Measurements from ENCODE around the gene ZNF280D. TPM values are rescaled to one million over a fixed set of nuclear protein-coding genes. Genes with fewer than 3 reads are reported as not detected.

ZNF280D gene
- total RNA-seq, 4 donors from 2014 or later, result 27.4 to 59.3 (median 37.3) TPM

DNA sequence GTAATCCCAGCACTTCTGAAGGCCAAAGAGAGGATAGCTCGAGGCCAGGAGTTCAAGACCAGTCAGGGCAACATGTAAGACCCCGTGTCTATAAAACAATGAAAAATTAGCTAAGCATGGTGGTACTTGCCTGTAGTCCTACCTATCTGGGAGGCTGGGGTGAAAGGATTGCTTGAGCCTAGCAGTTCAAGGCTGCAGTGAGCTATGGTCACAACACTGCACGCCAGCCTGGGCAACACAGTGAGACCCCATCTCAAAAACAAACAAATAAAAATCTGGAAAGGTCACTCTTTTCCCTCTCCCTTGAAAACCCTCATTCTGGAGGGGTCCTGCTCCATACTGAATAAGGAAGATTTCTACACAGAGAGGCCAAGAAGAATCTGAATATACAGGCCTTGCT, 43.5 kb upstream of the ZNF280D start:
- peaks cover 4% of the 10 kb centered on the region for H3K4me1 ChIP-seq
- no peaks in the 10 kb centered on the region for H3K36me3 ChIP-seq
- H3K9me3 ChIP-seq, result no peaks in the 10 kb centered on the region
- WGBS, result 83% methylated on average over 3 of the region's 3 CpGs
- no peak for DNase-seq (ENCODE audit: low spot score in 2 of 2)
- no peaks in the 10 kb centered on the region for H3K27me3 ChIP-seq
- no peak overlapping the region for H3K27ac ChIP-seq
- H3K4me3 ChIP-seq, result no peak overlapping the region
- TF ChIP-seq POLR2AphosphoS5 (IDR thresholded peaks at IDR 0.05) (no peak), EP300 (IDR thresholded peaks at IDR 0.05) (no peak), POLR2A (IDR thresholded peaks at IDR 0.05) (no peak)
- TF ChIP-seq, protein P1, sequence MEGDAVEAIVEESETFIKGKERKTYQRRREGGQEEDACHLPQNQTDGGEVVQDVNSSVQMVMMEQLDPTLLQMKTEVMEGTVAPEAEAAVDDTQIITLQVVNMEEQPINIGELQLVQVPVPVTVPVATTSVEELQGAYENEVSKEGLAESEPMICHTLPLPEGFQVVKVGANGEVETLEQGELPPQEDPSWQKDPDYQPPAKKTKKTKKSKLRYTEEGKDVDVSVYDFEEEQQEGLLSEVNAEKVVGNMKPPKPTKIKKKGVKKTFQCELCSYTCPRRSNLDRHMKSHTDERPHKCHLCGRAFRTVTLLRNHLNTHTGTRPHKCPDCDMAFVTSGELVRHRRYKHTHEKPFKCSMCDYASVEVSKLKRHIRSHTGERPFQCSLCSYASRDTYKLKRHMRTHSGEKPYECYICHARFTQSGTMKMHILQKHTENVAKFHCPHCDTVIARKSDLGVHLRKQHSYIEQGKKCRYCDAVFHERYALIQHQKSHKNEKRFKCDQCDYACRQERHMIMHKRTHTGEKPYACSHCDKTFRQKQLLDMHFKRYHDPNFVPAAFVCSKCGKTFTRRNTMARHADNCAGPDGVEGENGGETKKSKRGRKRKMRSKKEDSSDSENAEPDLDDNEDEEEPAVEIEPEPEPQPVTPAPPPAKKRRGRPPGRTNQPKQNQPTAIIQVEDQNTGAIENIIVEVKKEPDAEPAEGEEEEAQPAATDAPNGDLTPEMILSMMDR (IDR thresholded peaks at IDR 0.05), result no peak

DNA sequence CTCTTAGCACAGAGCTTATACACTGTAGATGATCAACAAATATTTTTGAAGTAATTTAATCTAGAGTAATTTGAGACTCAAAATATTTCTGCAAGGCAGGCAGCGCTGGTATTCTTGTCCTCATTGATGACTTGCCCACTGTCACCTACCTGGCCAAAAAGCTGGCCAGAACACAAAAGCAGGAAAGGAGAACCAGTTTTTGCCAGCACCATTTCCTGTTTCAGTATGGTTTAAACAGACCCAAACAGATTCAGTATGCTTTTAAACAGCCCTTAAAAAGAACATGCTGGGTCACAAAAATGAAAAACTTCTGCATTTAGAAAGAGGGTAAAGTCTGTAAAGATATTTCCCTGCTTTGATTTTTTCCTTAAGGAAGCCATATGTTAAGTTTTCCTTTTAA, 42.3 kb upstream of the ZNF280D start:
- Histone ChIP-seq H3K4me1 (peaks cover 4% of the 10 kb centered on the region), H3K36me3 (no peaks in the 10 kb centered on the region), H3K9me3 (no peaks in the 10 kb centered on the region), H3K27me3 (no peaks in the 10 kb centered on the region), H3K27ac (no peak overlapping the region), H3K4me3 (no peak overlapping the region)
- no peak for DNase-seq (ENCODE audit: low spot score in 2 of 2)
- WGBS, result 26% methylated on average over 1 of the region's 1 CpG
- TF ChIP-seq POLR2AphosphoS5 (IDR thresholded peaks at IDR 0.05) (no peak), POLR2A (IDR thresholded peaks at IDR 0.05) (no peak), EP300 (IDR thresholded peaks at IDR 0.05) (no peak)
- TF ChIP-seq, protein P1 (IDR thresholded peaks at IDR 0.05), result no peak

DNA sequence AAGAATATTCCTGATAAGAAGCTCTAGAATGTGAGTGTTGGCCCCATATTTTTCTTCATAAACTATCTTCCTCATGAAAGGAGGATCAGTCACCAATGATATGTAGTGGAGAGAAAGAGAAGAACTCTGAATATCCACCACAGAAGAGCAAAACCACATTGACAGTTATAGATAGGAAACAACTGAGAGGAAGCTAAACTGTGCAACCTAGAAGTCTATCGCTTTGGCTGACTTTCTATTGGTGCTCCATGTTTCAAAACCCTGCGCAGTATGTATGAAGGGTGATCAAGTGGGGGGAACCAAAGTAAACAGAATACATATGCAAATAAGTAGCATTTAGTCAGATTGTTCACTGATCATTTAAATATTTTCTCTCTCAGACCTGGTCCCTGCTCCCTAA, 41.0 kb upstream of the ZNF280D start:
- no peak overlapping the region for H3K27ac ChIP-seq

DNA sequence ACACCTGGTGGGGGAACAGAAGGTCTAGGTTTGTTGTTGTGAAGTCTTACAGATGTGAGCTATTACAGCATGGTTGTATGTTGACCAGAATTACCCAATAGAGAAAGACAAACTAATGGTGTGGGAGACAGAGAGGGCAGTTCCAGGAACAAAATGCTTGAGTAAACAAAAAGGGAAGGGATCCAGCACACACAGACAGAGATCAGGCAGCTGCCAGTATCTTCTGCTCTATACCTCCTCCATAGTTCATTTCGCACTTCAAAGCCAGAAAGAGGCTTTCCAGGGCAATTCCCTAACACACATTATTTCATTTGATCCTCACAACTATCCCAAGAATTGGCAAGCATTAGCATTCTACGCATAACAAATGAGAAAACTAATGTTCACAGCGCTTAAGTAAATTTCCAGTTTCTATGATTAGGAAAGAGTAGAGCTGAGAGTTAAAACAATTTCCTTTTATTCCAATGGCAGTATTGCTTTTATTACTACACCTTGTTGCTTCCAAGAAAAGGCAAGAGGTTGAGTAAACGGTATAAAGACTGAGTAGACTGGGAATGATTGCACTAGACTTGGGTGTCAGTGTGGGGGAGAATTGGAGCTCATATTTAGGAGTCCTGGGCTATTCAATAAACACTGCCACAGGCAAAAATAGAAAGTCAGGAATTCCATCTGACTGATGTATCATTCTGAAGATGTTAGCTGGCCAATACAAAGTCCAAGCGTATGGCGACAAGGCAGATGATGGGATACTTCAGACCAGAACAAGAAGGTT, 39.7 kb upstream of the ZNF280D start:
- Histone ChIP-seq H3K4me1 (peaks cover 4% of the 10 kb centered on the region), H3K36me3 (no peaks in the 10 kb centered on the region), H3K9me3 (no peaks in the 10 kb centered on the region), H3K27me3 (no peaks in the 10 kb centered on the region), H3K4me3 (no peak overlapping the region), H3K27ac (peak overlapping the region; percentile 50)
- 63% methylated on average over 6 of the region's 6 CpGs for WGBS
- no peak for DNase-seq (ENCODE audit: low spot score in 2 of 2)
- TF ChIP-seq POLR2A (IDR thresholded peaks at IDR 0.05), result no peak
- TF ChIP-seq, protein P1 (IDR thresholded peaks at IDR 0.05), result no peak
- TF ChIP-seq POLR2AphosphoS5 (IDR thresholded peaks at IDR 0.05), result no peak
- TF ChIP-seq EP300 (IDR thresholded peaks at IDR 0.05), result no peak

More for the DNA sequence above, 41.0 kb upstream of the ZNF280D start:
- Histone ChIP-seq H3K27me3 (no peaks in the 10 kb centered on the region), H3K36me3 (no peaks in the 10 kb centered on the region), H3K4me1 (peaks cover 4% of the 10 kb centered on the region), H3K4me3 (no peak overlapping the region), H3K9me3 (no peaks in the 10 kb centered on the region)
- 95% methylated on average over 2 of the region's 2 CpGs for WGBS
- TF ChIP-seq POLR2A (IDR thresholded peaks at IDR 0.05), result no peak
- TF ChIP-seq, protein P1 (IDR thresholded peaks at IDR 0.05), result no peak
- no peak for TF ChIP-seq POLR2AphosphoS5 (IDR thresholded peaks at IDR 0.05)
- TF ChIP-seq EP300 (IDR thresholded peaks at IDR 0.05), result no peak
- DNase-seq (ENCODE audit: low spot score in 2 of 2), result no peak

DNA sequence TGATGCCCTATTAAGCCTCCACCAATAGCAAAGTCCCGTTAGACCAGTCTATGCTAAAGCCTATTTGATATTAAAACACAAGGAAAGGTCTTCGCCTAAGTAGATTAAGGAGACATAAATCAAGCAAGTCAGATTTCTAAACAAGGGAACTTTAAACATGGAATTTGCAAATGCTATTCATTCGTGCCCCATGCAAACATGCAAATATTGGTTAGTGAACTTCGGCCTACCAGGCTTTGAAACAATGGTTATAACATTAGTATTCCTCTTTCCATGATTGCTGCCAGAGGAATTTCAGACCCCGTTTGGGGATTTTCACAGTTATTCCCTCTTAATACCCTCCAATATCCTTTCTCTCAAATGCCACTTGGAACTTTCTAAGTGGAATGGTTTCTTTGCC, 36.9 kb upstream of the ZNF280D start:
- H3K9me3 ChIP-seq, result no peaks in the 10 kb centered on the region
- H3K36me3 ChIP-seq, result no peaks in the 10 kb centered on the region
- 85% methylated on average over 5 of the region's 5 CpGs for WGBS
- no peak for DNase-seq (ENCODE audit: low spot score in 2 of 2)
- peaks cover 4% of the 10 kb centered on the region for H3K4me1 ChIP-seq
- no peak overlapping the region for H3K4me3 ChIP-seq
- H3K27me3 ChIP-seq, result no peaks in the 10 kb centered on the region
- TF ChIP-seq POLR2AphosphoS5 (IDR thresholded peaks at IDR 0.05), result no peak
- no peak for TF ChIP-seq EP300 (IDR thresholded peaks at IDR 0.05)
- TF ChIP-seq, protein P1 (IDR thresholded peaks at IDR 0.05), result no peak
- no peak for TF ChIP-seq POLR2A (IDR thresholded peaks at IDR 0.05)
- H3K27ac ChIP-seq, result no peak overlapping the region
